NT2/D1 (cell line): ENCODE data around the gene TNRC6C.

Experiments used
- DNase-seq: peaks from one replicate; pipeline ENCODE4 v3.0.0-alpha.2; 2011; ENCODE audit warnings: low read depth, low spot score
- H3K27me3 ChIP-seq: 2 replicates; pipeline ENCODE4 v1.6.0; 2011; ENCODE audit warnings: mild to moderate bottlenecking; ENCODE audit not compliant: insufficient read length, insufficient read depth
- H3K36me3 ChIP-seq: 2 replicates; pipeline ENCODE4 v1.6.1; 2011; ENCODE audit warnings: mild to moderate bottlenecking, low read length, mixed read lengths; ENCODE audit not compliant: insufficient read depth, insufficient read length
- H3K4me1 ChIP-seq: 2 replicates; pipeline ENCODE4 v1.5.1; 2011; ENCODE audit not compliant: insufficient read depth, insufficient read length
- H3K4me3 ChIP-seq: 2 replicates; pipeline ENCODE4 v1.5.1; 2011; ENCODE audit warnings: low read depth; ENCODE audit not compliant: insufficient read length
- H3K9ac ChIP-seq: 2 replicates; pipeline ENCODE4 v1.6.0; 2011; ENCODE audit warnings: low read depth; ENCODE audit not compliant: insufficient read length
- H3K9me3 ChIP-seq: 2 replicates; pipeline ENCODE4 v1.5.1; 2011; ENCODE audit warnings: mild to moderate bottlenecking, low read length; ENCODE audit not compliant: insufficient read depth
- SUZ12 ChIP-seq: IDR thresholded peaks from 2 replicates; pipeline ENCODE4 v1.6.1; 2011; ENCODE audit not compliant: insufficient read length, insufficient read depth; ENCODE audit errors: extremely low read depth
- YY1 ChIP-seq: IDR thresholded peaks from 2 replicates; pipeline ENCODE4 v1.6.1; 2011; ENCODE audit not compliant: insufficient read length, insufficient read depth
- ZNF274 ChIP-seq: IDR thresholded peaks from 2 replicates; pipeline ENCODE4 v1.6.1; 2011; ENCODE audit warnings: mild to moderate bottlenecking, low read depth, low read length

Gene TNRC6C

DNA sequence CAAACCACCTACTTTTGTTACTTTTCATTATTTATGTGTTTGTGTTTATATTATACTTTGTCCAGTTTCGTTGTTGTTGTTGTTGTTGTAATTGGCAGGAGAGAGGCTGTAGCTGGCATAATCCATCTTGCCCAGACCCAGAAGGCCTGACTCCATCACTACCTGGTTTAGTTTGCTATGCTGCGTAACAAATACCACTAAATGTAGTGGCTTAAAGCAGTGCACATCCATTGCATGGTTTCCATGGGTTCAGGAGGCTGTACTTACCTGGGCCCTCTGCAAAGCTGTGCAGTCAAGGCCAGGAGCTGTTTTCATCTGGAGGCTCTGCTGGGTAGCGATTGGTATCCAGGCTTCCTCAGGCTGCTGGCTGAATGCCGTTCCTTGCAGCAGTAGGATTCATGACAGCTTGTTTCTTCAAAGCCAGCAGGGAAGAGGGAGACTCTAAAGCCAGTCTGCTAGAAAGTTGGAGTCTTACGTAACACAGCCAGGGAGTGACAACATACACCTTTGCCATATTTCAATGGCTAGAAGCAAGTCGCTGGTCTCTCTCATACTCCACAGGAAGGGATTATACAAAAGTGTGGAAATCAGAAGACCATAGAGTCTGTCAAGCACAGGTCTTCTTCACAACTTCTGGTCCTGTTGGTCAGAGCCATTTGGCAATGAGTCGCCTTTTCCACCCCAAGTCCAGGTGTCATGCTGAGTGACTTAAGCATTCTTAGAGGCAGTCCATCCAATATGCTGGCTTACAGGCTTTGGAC, 41.1 kb downstream of the TNRC6C start:
- DNase-seq, result no peak
- no peaks in the 10 kb centered on the region; the same call in 1 of the 2 replicates for H3K9me3 ChIP-seq
- H3K36me3 ChIP-seq, result no peaks in the 10 kb centered on the region
- H3K4me1 ChIP-seq, result peaks cover 6% of the 10 kb centered on the region
- no peak overlapping the region for H3K4me3 ChIP-seq
- no peaks in the 10 kb centered on the region for H3K27me3 ChIP-seq
- TF ChIP-seq ZNF274 (no peak), SUZ12 (no peak), YY1 (no peak)
- no peak overlapping the region for H3K9ac ChIP-seq

DNA sequence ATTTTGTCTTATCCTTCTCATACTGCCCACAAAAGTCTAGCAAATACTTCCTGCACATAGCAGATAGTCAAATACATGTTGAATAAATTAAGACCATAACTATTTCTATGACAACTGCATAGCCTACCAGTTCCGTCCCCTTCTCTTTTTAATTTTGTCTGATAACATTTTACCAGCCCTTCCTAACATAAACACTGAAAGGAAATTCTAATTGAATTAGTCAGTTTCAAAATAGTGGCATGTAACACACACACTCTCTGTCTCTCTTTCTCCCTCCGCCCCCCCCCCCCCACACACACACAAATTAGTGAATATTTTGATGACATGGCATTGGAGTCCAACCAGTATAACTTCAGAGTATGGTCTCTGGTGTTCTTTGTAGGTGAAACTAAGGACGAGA, 41.8 kb downstream of the TNRC6C start:
- no peak overlapping the region for H3K4me3 ChIP-seq
- no peak overlapping the region for H3K9ac ChIP-seq
- no peaks in the 10 kb centered on the region for H3K27me3 ChIP-seq
- DNase-seq, result no peak
- TF ChIP-seq SUZ12 (no peak), YY1 (no peak), ZNF274 (no peak)
- no peaks in the 10 kb centered on the region; the same call in 1 of the 2 replicates for H3K9me3 ChIP-seq
- peaks cover 6% of the 10 kb centered on the region for H3K4me1 ChIP-seq
- H3K36me3 ChIP-seq, result no peaks in the 10 kb centered on the region

GRCh38 chr17:78001182-78001581, 42.7 kb downstream of the TNRC6C start:
- TF ChIP-seq SUZ12 (no peak), ZNF274 (no peak), YY1 (no peak)
- no peak overlapping the region for H3K9ac ChIP-seq
- no peaks in the 10 kb centered on the region for H3K36me3 ChIP-seq
- H3K4me3 ChIP-seq, result no peak overlapping the region
- DNase-seq, result no peak
- H3K4me1 ChIP-seq, result peaks cover 6% of the 10 kb centered on the region
- no peaks in the 10 kb centered on the region for H3K27me3 ChIP-seq
- H3K9me3 ChIP-seq, result no peaks in the 10 kb centered on the region; the same call in 1 of the 2 replicates

DNA sequence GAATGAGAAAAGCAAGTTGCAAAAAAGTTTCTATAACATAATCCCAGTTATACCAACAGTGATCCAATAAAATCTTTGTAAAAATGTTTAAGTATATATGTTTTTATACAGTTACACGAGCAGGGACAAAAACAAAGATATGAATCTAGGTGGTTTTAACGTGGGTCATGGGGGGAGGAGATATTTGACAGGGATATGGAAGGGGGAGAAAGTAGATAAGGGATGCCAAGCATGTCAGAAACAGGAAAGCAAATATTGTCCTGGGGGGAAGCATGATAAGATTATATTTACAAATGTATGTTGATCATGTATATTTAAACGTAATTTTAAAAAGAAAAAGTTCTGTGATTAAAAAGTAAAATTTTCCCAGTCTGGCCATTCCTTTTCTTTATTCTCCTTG, 43.1 kb downstream of the TNRC6C start:
- H3K27me3 ChIP-seq, result no peaks in the 10 kb centered on the region
- no peak overlapping the region for H3K9ac ChIP-seq
- H3K9me3 ChIP-seq, result no peaks in the 10 kb centered on the region; the same call in 1 of the 2 replicates
- no peak overlapping the region for H3K4me3 ChIP-seq
- no peak for DNase-seq
- H3K4me1 ChIP-seq, result peaks cover 6% of the 10 kb centered on the region
- H3K36me3 ChIP-seq, result no peaks in the 10 kb centered on the region
- no peak for TF ChIP-seq ZNF274
- TF ChIP-seq SUZ12, result no peak

DNA sequence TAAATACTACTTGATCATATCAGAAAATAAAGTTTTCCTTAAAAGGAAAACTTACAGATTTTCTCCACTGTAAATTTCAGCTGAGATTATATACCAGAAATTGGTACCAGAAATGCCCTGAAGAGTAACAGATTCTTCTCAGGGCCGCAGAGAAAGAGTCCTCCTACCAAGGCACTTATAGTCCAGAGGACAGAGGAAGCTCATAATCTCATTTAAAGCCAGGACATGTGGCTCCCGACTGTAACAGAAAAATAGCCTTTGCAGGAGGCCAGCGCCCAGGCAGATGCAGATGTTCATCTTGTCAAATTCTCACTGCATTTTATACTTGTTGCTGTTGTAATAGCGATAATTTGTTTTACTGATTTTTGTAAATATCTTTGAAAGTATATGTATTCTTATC, 43.7 kb downstream of the TNRC6C start:
- Histone ChIP-seq H3K4me1 (peaks cover 6% of the 10 kb centered on the region), H3K36me3 (no peaks in the 10 kb centered on the region), H3K4me3 (no peak overlapping the region), H3K9ac (no peak overlapping the region), H3K27me3 (no peaks in the 10 kb centered on the region), H3K9me3 (no peaks in the 10 kb centered on the region; the same call in 1 of the 2 replicates)
- TF ChIP-seq SUZ12 (no peak), ZNF274 (no peak), YY1 (no peak)
- no peak for DNase-seq

- no peak for DNase-seq
- Histone ChIP-seq H3K9me3 (no peaks in the 10 kb centered on the region), H3K9ac (no peak overlapping the region), H3K4me1 (no peaks in the 10 kb centered on the region), H3K4me3 (no peak overlapping the region), H3K27me3 (no peaks in the 10 kb centered on the region), H3K36me3 (peaks cover 2% of the 10 kb centered on the region)
- TF ChIP-seq ZNF274 (no peak), YY1 (no peak), SUZ12 (no peak)
Observed at GRCh38 chr17:78005452-78006171, 47.1 kb downstream of the TNRC6C start.

- no peak overlapping the region for H3K9ac ChIP-seq
- TF ChIP-seq SUZ12 (no peak), ZNF274 (no peak), YY1 (no peak)
- DNase-seq, result no peak
- H3K27me3 ChIP-seq, result no peaks in the 10 kb centered on the region
- no peaks in the 10 kb centered on the region for H3K9me3 ChIP-seq
- no peaks in the 10 kb centered on the region for H3K4me1 ChIP-seq
- H3K4me3 ChIP-seq, result no peak overlapping the region
- peaks cover 2% of the 10 kb centered on the region for H3K36me3 ChIP-seq
Observed at GRCh38 chr17:78006338-78006737, 47.8 kb downstream of the TNRC6C start.
